GM12865 (cell line): Measurements from ENCODE around the gene PIP4K2A.

Experiments
- DNase-seq: peaks from one replicate; pipeline ENCODE4 v3.0.0; 2010; ENCODE audit warnings: low read depth
- H3K4me3 ChIP-seq: 2 replicates; pipeline ENCODE4 v1.5.1; 2011; ENCODE audit warnings: mild to moderate bottlenecking, low read depth, low read length, control low read depth
- CTCF ChIP-seq: IDR thresholded peaks from 2 replicates; pipeline ENCODE4 v1.5.1; 2011; ENCODE audit warnings: low read length, control low read depth, low read depth, inconsistent platforms; ENCODE audit not compliant: insufficient read depth; ENCODE audit errors: missing control alignments

PIP4K2A gene

DNA sequence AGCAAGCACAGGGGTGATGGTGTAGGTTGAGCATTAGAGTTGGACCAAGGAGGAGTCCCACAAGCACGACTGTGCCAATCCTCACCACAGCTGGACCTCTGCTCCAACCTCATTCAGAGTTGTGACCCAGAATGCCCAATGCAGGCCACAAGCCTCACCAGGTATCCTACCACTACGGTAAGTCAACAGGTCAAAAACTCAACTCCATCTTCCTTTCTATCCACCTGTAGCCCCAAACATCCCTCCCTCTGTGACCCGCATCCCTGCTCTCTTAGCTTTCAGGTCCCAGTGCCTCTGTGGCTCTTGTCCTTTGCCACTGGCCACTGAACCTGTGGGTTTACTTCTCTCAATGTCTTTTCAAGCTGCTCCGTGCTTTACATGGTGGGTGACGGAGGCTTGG lies 112.8 kb downstream of the PIP4K2A start:
- TF ChIP-seq CTCF = no peak
- no peak for DNase-seq
- H3K4me3 ChIP-seq = no peak overlapping the region; the same call in 1 of the 2 replicates

DNA sequence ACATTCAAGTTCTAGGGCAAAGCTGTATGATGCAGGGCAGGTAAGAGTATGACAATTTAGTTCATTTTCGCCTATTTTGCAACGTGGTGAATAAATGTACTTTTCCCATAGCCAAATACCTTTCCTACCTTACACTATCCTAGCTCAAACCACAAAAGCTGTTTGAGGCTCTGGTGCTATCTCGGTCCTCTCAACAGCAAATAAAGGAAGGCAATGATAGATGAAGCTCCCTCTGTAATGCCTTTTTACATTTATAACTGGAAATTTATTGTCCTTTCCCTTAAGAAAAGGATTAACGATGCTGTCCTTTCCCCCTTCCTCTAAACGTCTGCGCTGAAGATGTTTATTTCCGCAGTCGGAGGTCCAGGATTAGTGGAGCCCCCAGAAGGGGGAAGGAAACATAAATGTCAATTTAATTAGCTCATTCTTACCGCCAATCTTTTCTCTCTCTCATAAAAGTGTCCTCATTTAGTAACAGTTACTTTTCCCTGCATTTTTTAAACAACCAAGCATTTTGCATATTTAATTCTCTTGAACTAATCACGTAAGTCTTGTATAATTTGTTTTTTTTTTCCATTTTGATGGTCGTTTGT lies 114.6 kb downstream of the PIP4K2A start:
- no peak overlapping the region for H3K4me3 ChIP-seq
- no peak for TF ChIP-seq CTCF
- no peak for DNase-seq

GRCh38 chr10:22599048-22599561 lies 115.3 kb downstream of the PIP4K2A start:
- DNase-seq = peak; percentile 42
- TF ChIP-seq CTCF = no peak
- no peak overlapping the region for H3K4me3 ChIP-seq

- DNase-seq = no peak
- H3K4me3 ChIP-seq = no peak overlapping the region
- TF ChIP-seq CTCF = no peak
Observed at GRCh38 chr10:22598478-22598877, 115.9 kb downstream of the PIP4K2A start.

GRCh38 chr10:22597138-22597537 lies 117.2 kb downstream of the PIP4K2A start:
- H3K4me3 ChIP-seq = no peak overlapping the region
- peak; percentile 83 for DNase-seq
- no peak for TF ChIP-seq CTCF

DNA sequence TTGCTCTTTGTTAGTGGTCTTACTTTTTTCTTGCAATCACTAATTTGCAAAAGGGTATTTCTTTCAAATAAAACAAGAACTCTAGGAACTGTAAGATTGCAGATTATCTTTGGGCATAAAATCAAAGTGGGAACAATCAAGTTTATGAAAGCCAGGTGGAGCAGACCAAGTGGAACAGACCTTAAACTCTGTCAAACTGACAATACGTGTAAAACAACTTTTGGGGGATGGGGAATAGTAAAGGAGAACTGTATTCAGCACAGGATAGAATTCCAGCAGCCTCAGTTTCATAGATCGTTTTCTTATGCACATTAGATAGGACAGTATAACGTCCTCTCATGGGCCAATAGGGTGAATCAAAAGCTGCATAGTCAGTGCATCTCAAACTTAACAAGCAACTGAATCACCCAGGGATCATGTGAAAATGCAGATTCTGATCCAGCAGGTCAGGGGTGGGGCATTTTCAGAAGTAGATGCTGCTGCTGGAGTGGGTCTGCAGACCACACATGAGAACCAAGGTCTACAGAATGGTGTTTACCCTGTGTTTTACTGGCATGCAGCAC lies 120.7 kb downstream of the PIP4K2A start:
- no peak for TF ChIP-seq CTCF
- no peak for DNase-seq
- H3K4me3 ChIP-seq = no peak overlapping the region

- no peak for TF ChIP-seq CTCF
- H3K4me3 ChIP-seq = no peak overlapping the region
- DNase-seq = no peak
Observed at GRCh38 chr10:22593026-22593425, 121.4 kb downstream of the PIP4K2A start.
